ENCODE data around the gene TRAPPC11. TPM values are rescaled to one million over a fixed set of nuclear protein-coding genes. Genes with fewer than 3 reads are reported as not detected.

The TRAPPC11 gene
- total and polyA plus RNA-seq, 2 of the 13 experiments (the other 11 are each of a cell fraction or from before 2014, with no cell fraction given), result 18.0 to 23.2 TPM

DNA sequence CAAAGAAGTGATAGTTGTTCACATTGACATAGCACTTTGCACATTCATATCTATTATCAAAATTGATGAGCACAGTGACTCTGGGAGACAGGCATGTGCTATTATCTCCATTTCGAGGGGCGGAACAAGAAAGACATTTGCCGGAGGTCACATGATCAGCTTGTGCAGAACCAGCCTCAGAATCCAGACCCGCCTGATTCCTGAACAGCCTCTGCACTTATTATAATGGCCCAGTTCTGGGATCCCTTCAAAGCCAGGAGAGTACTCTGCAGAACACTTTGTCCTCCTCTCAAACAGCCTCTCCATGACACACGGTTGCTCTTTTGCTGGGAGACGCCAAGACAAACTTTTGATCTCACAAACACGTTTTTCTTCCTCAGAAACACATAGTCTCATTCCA, 48.5 kb upstream of the TRAPPC11 start:
- WGBS (ENCODE audit: low lambda C conversion rate), result 23% methylated on average over 5 of the region's 7 CpGs
- Histone ChIP-seq H3K4me2 (ENCODE audit: low read depth, low read length) (no peak overlapping the region), H3K4me1 (ENCODE audit: insufficient read depth, low read length) (0 out of 2 replicates have a peak, but pooled peaks cover 8% of the 10 kb centered on the region), H3K27ac (ENCODE audit: extremely low read length, insufficient read depth, low read length) (no peak overlapping the region), H3K79me2 (ENCODE audit: insufficient read depth, low read length) (no peaks in the 10 kb centered on the region), H3K36me3 (replicated peaks in 1 of 2; ENCODE audit: control insufficient read depth in 1 of 2, insufficient read depth in 2 of 2, low read length in 2 of 2) (no peaks in the 10 kb centered on the region), H3K9ac (ENCODE audit: insufficient read depth, low read depth, low read length) (no peak overlapping the region), H3K27me3 (ENCODE audit: control insufficient read depth in 1 of 2, insufficient read depth in 2 of 2, low read length in 2 of 2) (no peaks in the 10 kb centered on the region), H3K9me3 (ENCODE audit: low read length) (no peaks in the 10 kb centered on the region), H4K20me1 (ENCODE audit: insufficient read depth, low read length) (no peaks in the 10 kb centered on the region), H3K4me3 (replicated peaks in 1 of 3; ENCODE audit: insufficient read depth in 1 of 3, low read depth in 2 of 3, low read length in 3 of 3) (no peak overlapping the region), H2AFZ (ENCODE audit: low read length) (no peak overlapping the region)
- POLR2A ChIA-PET, result no interaction called here
- intact Hi-C loops (cut with micrococcal nuclease; ENCODE audit: unreplicated experiment), result no loop called here
- CTCF ChIA-PET (ENCODE audit: low intra/inter-chr PET ratio, low total read pairs), result no interaction called here
- ATAC-seq (no peak; the same call in 2 of the 3 replicates), DNase-seq (ENCODE audit: low spot score) (no peak), FAIRE-seq (no peak)
- in situ Hi-C loops (cut with HindIII; ENCODE audit: extremely low pct_ligation_motif_present, low pct_unique_long_range_greater_than_20kb), result no loop called here
- BruUV-seq (replicated peaks), result no TSS peak
- TF ChIP-seq, protein P1, sequence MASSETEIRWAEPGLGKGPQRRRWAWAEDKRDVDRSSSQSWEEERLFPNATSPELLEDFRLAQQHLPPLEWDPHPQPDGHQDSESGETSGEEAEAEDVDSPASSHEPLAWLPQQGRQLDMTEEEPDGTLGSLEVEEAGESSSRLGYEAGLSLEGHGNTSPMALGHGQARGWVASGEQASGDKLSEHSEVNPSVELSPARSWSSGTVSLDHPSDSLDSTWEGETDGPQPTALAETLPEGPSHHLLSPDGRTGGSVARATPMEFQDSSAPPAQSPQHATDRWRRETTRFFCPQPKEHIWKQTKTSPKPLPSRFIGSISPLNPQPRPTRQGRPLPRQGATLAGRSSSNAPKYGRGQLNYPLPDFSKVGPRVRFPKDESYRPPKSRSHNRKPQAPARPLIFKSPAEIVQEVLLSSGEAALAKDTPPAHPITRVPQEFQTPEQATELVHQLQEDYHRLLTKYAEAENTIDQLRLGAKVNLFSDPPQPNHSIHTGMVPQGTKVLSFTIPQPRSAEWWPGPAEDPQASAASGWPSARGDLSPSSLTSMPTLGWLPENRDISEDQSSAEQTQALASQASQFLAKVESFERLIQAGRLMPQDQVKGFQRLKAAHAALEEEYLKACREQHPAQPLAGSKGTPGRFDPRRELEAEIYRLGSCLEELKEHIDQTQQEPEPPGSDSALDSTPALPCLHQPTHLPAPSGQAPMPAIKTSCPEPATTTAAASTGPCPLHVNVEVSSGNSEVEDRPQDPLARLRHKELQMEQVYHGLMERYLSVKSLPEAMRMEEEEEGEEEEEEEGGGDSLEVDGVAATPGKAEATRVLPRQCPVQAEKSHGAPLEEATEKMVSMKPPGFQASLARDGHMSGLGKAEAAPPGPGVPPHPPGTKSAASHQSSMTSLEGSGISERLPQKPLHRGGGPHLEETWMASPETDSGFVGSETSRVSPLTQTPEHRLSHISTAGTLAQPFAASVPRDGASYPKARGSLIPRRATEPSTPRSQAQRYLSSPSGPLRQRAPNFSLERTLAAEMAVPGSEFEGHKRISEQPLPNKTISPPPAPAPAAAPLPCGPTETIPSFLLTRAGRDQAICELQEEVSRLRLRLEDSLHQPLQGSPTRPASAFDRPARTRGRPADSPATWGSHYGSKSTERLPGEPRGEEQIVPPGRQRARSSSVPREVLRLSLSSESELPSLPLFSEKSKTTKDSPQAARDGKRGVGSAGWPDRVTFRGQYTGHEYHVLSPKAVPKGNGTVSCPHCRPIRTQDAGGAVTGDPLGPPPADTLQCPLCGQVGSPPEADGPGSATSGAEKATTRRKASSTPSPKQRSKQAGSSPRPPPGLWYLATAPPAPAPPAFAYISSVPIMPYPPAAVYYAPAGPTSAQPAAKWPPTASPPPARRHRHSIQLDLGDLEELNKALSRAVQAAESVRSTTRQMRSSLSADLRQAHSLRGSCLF (CRISPR knock-in tag; IDR thresholded peaks at IDR 0.05; ENCODE audit: borderline replicate concordance), result no peak
- TF ChIP-seq ZNF3 (CRISPR knock-in tag; IDR thresholded peaks at IDR 0.05) (no peak), ZNF264 (CRISPR knock-in tag; IDR thresholded peaks at IDR 0.05) (no peak), GATAD1 (CRISPR knock-in tag; IDR thresholded peaks at IDR 0.05) (no peak), ZNF225 (CRISPR knock-in tag; IDR thresholded peaks at IDR 0.05) (no peak), MIER3 (CRISPR knock-in tag; IDR thresholded peaks at IDR 0.05; ENCODE audit: borderline replicate concordance) (no peak), MAZ (IDR thresholded peaks at IDR 0.05; ENCODE audit: borderline replicate concordance, low read depth, low read length) (no peak), MAZ (CRISPR knock-in tag; IDR thresholded peaks at IDR 0.05; ENCODE audit: low read depth) (no peak), CEBPG (CRISPR knock-in tag; IDR thresholded peaks at IDR 0.05) (no peak), XRCC5 (optimal IDR thresholded peaks at IDR 0.05; ENCODE audit: low read length) (no peak), HNRNPUL1 (IDR thresholded peaks at IDR 0.05; ENCODE audit: low read depth, low read length) (no peak)
- TF ChIP-seq, protein P2, sequence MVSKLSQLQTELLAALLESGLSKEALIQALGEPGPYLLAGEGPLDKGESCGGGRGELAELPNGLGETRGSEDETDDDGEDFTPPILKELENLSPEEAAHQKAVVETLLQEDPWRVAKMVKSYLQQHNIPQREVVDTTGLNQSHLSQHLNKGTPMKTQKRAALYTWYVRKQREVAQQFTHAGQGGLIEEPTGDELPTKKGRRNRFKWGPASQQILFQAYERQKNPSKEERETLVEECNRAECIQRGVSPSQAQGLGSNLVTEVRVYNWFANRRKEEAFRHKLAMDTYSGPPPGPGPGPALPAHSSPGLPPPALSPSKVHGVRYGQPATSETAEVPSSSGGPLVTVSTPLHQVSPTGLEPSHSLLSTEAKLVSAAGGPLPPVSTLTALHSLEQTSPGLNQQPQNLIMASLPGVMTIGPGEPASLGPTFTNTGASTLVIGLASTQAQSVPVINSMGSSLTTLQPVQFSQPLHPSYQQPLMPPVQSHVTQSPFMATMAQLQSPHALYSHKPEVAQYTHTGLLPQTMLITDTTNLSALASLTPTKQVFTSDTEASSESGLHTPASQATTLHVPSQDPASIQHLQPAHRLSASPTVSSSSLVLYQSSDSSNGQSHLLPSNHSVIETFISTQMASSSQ (IDR thresholded peaks at IDR 0.05; ENCODE audit: low read depth), result no peak
- TF ChIP-seq, protein P2 (CRISPR knock-in tag; IDR thresholded peaks at IDR 0.05; ENCODE audit: borderline replicate concordance), result no peak
